ENCODE results near the gene ACSM5. TPM values are rescaled to one million over a fixed set of nuclear protein-coding genes. Genes with fewer than 3 reads are reported as not detected.
"Not testable (repeated sequence)": the region's sequence is repeated elsewhere in the genome, so short reads cannot be mapped to it uniquely, and the experiment has no call there.

The ACSM5 gene
- total and polyA plus RNA-seq, 4 donors = 4.2 to 240 (median 156) TPM

DNA sequence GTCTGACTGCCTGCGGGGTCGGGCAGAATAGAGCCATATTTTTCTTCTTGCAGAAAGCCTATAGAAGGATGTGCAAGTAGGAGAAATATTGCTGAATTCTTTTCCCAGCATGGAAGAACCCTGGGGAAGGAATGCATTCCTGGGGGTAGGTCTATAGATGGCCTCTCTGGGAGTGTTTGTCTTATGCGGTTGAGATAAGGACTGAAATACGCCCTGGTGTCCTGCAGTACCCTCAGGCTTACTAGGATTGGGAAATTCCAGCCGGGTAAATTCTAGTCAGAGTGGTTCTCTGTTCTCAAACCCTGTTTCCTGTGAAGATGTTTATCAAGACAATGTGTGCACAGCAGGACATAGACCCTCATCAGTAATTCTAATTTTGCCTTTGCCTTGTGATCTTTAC lies 44.3 kb downstream of the ACSM5 start:
- 52% methylated on average over 5 of the region's 5 CpGs for WGBS
- H3K9me3 ChIP-seq (ENCODE audit: control insufficient read depth in 4 of 4, low read length in 3 of 4); DNase-seq (ENCODE audit: low spot score); H3K36me3 ChIP-seq (ENCODE audit: control insufficient read depth in 4 of 4, insufficient read depth in 3 of 4, low read depth in 1 of 4, low read length in 3 of 4); H3K4me1 ChIP-seq (ENCODE audit: control insufficient read depth in 4 of 4, insufficient read depth in 4 of 4, low read length in 3 of 4); H3K27ac ChIP-seq (ENCODE audit: low read depth in 1 of 2, low read length in 2 of 2); H3K27me3 ChIP-seq (ENCODE audit: control insufficient read depth in 4 of 4, insufficient read depth in 4 of 4, low read length in 3 of 4): not testable (repeated sequence)
- peak overlapping the region in 1 of 2 donors; percentile 76 for H3K9ac ChIP-seq (ENCODE audit: low read depth in 1 of 2, low read length in 2 of 2)
- TF ChIP-seq HNF4A (conservative IDR thresholded peaks at IDR 0.05) (peak in 1 of 2 donors; percentile 6), RXRA (IDR thresholded peaks at IDR 0.05) (peak in 1 of 2 donors; percentile 27)
- peak overlapping the region in 1 of 3 donors; percentile 28 for H3K4me3 ChIP-seq (ENCODE audit: low read depth in 1 of 3, low read length in 3 of 3)

DNA sequence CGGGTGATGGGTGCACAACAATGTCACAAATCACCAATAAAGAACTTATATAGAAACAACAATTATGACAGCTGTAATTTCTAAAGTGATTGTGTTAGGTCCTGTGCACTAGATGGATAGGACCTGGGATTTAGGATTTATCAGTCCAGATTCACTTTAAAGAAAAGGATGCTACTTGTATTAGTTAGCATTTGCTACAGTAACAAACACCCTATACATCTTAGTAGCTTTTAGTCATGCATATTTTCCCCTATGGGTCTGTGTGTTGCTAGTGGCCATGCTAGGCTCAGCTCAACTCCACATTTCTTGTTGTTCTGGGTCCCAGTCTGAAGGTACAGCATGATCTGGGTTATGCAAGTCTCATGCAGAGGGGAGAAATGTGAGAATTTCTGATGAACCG lies 49.9 kb downstream of the ACSM5 start:
- H3K9me3 ChIP-seq (ENCODE audit: control insufficient read depth in 4 of 4, low read length in 3 of 4); H3K4me3 ChIP-seq (ENCODE audit: low read depth in 1 of 3, low read length in 3 of 3); H3K27ac ChIP-seq (ENCODE audit: low read depth in 1 of 2, low read length in 2 of 2); H3K4me1 ChIP-seq (ENCODE audit: control insufficient read depth in 4 of 4, insufficient read depth in 4 of 4, low read length in 3 of 4); H3K27me3 ChIP-seq (ENCODE audit: control insufficient read depth in 4 of 4, insufficient read depth in 4 of 4, low read length in 3 of 4); H3K36me3 ChIP-seq (ENCODE audit: control insufficient read depth in 4 of 4, insufficient read depth in 3 of 4, low read depth in 1 of 4, low read length in 3 of 4); H3K9ac ChIP-seq (ENCODE audit: low read depth in 1 of 2, low read length in 2 of 2); DNase-seq (ENCODE audit: low spot score): not testable (repeated sequence)
- WGBS = 94% methylated on average over 2 of the region's 2 CpGs

DNA sequence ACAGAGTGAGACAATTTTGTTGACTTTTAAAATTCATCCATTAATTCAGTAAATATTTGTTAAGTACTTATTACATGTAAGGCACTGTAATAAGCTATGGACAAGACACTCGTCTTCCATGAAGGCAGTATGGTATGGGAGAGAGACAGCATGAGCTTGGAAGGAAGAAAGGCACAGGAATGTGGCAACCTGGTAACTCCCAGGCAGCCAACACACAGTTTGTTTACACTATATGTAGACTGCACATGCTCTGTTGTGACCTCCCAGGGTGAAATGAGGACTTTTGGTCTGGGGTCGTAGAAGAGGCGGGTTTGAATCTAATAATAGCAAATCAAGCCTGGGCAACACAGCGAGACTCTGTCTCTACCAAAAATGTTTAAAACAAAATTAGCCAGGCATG lies 51.0 kb downstream of the ACSM5 start:
- not testable (repeated sequence) for H3K9me3 ChIP-seq (ENCODE audit: control insufficient read depth in 4 of 4, low read length in 3 of 4); H3K4me1 ChIP-seq (ENCODE audit: control insufficient read depth in 4 of 4, insufficient read depth in 4 of 4, low read length in 3 of 4); DNase-seq (ENCODE audit: low spot score); H3K27me3 ChIP-seq (ENCODE audit: control insufficient read depth in 4 of 4, insufficient read depth in 4 of 4, low read length in 3 of 4); H3K4me3 ChIP-seq (ENCODE audit: low read depth in 1 of 3, low read length in 3 of 3); H3K9ac ChIP-seq (ENCODE audit: low read depth in 1 of 2, low read length in 2 of 2); H3K27ac ChIP-seq (ENCODE audit: low read depth in 1 of 2, low read length in 2 of 2)
- peaks cover under 1 to 12% (median 1%) of the 10 kb centered on the region in 4 donors for H3K36me3 ChIP-seq (ENCODE audit: control insufficient read depth in 4 of 4, insufficient read depth in 3 of 4, low read depth in 1 of 4, low read length in 3 of 4)
- 83% methylated on average over 3 of the region's 4 CpGs for WGBS

DNA sequence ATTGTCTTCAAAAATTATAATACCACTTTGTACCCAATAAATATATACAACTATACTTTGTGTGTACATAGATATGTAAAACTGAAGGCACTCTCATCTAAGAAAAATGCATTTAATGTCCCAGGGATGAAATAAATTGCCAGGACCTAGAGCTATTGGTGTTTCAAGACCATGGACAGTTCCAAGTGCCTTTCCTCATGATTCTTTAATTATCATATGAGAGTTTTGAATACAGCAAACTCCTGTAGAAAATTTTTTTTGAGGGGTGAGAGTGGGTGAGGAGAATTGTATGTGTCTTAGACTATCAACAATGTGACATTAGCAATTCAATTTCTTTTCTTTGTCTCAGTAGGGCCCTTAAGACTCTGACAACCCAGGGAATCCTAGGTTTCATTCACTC lies 59.6 kb downstream of the ACSM5 start:
- H3K4me3 ChIP-seq (ENCODE audit: low read depth in 1 of 3, low read length in 3 of 3); H3K27ac ChIP-seq (ENCODE audit: low read depth in 1 of 2, low read length in 2 of 2); H3K4me1 ChIP-seq (ENCODE audit: control insufficient read depth in 4 of 4, insufficient read depth in 4 of 4, low read length in 3 of 4); H3K9me3 ChIP-seq (ENCODE audit: control insufficient read depth in 4 of 4, low read length in 3 of 4); DNase-seq (ENCODE audit: low spot score); H3K9ac ChIP-seq (ENCODE audit: low read depth in 1 of 2, low read length in 2 of 2); H3K27me3 ChIP-seq (ENCODE audit: control insufficient read depth in 4 of 4, insufficient read depth in 4 of 4, low read length in 3 of 4): not testable (repeated sequence)
- H3K36me3 ChIP-seq (ENCODE audit: control insufficient read depth in 4 of 4, insufficient read depth in 3 of 4, low read depth in 1 of 4, low read length in 3 of 4) = peaks cover 5 to 39% (median 18%) of the 10 kb centered on the region in 4 donors
- TF ChIP-seq, protein P1, sequence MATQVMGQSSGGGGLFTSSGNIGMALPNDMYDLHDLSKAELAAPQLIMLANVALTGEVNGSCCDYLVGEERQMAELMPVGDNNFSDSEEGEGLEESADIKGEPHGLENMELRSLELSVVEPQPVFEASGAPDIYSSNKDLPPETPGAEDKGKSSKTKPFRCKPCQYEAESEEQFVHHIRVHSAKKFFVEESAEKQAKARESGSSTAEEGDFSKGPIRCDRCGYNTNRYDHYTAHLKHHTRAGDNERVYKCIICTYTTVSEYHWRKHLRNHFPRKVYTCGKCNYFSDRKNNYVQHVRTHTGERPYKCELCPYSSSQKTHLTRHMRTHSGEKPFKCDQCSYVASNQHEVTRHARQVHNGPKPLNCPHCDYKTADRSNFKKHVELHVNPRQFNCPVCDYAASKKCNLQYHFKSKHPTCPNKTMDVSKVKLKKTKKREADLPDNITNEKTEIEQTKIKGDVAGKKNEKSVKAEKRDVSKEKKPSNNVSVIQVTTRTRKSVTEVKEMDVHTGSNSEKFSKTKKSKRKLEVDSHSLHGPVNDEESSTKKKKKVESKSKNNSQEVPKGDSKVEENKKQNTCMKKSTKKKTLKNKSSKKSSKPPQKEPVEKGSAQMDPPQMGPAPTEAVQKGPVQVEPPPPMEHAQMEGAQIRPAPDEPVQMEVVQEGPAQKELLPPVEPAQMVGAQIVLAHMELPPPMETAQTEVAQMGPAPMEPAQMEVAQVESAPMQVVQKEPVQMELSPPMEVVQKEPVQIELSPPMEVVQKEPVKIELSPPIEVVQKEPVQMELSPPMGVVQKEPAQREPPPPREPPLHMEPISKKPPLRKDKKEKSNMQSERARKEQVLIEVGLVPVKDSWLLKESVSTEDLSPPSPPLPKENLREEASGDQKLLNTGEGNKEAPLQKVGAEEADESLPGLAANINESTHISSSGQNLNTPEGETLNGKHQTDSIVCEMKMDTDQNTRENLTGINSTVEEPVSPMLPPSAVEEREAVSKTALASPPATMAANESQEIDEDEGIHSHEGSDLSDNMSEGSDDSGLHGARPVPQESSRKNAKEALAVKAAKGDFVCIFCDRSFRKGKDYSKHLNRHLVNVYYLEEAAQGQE (IDR thresholded peaks at IDR 0.05) = peak; percentile 87

DNA sequence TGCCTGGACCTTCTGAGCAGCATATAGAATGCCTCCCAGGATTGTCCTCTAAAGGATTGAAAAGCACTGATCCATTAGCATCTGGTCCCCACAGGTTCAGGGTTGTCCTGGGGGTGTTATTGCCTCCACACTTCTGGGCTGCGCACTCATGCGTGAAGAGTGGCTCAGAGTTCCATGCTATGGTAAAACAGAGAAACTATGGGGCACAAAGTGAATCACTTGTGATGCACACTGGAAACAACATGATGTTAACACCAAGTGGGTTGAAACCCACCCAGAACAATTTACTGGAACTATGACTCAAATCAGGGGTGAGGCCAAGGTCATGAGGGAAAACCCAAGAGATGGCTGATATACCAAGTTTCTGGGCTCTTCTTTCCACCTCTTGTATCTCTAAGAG lies 60.6 kb downstream of the ACSM5 start:
- not testable (repeated sequence) for H3K4me3 ChIP-seq (ENCODE audit: low read depth in 1 of 3, low read length in 3 of 3); DNase-seq (ENCODE audit: low spot score); H3K9me3 ChIP-seq (ENCODE audit: control insufficient read depth in 4 of 4, low read length in 3 of 4); H3K4me1 ChIP-seq (ENCODE audit: control insufficient read depth in 4 of 4, insufficient read depth in 4 of 4, low read length in 3 of 4); H3K27me3 ChIP-seq (ENCODE audit: control insufficient read depth in 4 of 4, insufficient read depth in 4 of 4, low read length in 3 of 4); H3K9ac ChIP-seq (ENCODE audit: low read depth in 1 of 2, low read length in 2 of 2); H3K27ac ChIP-seq (ENCODE audit: low read depth in 1 of 2, low read length in 2 of 2)
- 96% methylated on average over 2 of the region's 2 CpGs for WGBS
- H3K36me3 ChIP-seq (ENCODE audit: control insufficient read depth in 4 of 4, insufficient read depth in 3 of 4, low read depth in 1 of 4, low read length in 3 of 4) = peaks cover 5 to 40% (median 23%) of the 10 kb centered on the region in 4 donors

DNA sequence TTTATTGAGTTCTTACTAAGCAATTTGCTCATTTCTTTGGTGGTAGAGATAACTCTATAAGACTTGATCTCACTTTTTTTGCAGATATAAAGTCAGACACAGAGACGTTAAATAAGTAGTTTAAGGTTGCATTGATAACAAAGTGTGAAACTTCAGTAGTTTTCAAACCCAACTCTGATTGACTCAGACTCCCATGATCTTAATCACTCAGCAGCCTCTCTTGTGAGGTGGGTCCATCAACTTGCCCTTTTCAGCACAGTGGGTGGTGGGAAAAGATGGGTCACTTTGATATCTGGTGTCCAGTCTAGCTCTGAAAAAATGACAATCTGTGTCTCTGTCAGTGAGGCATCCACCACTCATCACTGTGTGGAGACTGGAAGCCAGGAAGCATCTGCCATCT lies 61.4 kb downstream of the ACSM5 start:
- H3K4me3 ChIP-seq (ENCODE audit: low read depth in 1 of 3, low read length in 3 of 3); H3K9me3 ChIP-seq (ENCODE audit: control insufficient read depth in 4 of 4, low read length in 3 of 4); H3K9ac ChIP-seq (ENCODE audit: low read depth in 1 of 2, low read length in 2 of 2); H3K27me3 ChIP-seq (ENCODE audit: control insufficient read depth in 4 of 4, insufficient read depth in 4 of 4, low read length in 3 of 4); H3K4me1 ChIP-seq (ENCODE audit: control insufficient read depth in 4 of 4, insufficient read depth in 4 of 4, low read length in 3 of 4); H3K27ac ChIP-seq (ENCODE audit: low read depth in 1 of 2, low read length in 2 of 2); DNase-seq (ENCODE audit: low spot score): not testable (repeated sequence)
- H3K36me3 ChIP-seq (ENCODE audit: control insufficient read depth in 4 of 4, insufficient read depth in 3 of 4, low read depth in 1 of 4, low read length in 3 of 4) = peaks cover 2 to 43% (median 21%) of the 10 kb centered on the region in 4 donors
- 92% methylated on average over 1 of the region's 1 CpG for whole genome bisulfite sequencing
